ENCODE data around the gene KCND3. TPM values are rescaled to one million over a fixed set of nuclear protein-coding genes. Genes with fewer than 3 reads are reported as not detected.

The KCND3 gene
- total and polyA plus RNA-seq, 2 donors (not counting 3 experiments of a cell fraction or from before 2014, with no cell fraction given), result 0.03 TPM; not detected in 1

- FAIRE-seq (no peak), DNase-seq (ENCODE audit: low read depth, low spot score) (no peak)
- TF ChIP-seq FOS (IDR thresholded peaks at IDR 0.05; ENCODE audit: borderline replicate concordance, insufficient read depth, low read length) (no peak), CTCF (IDR thresholded peaks at IDR 0.05; ENCODE audit: extremely low read depth in 1 of 2, insufficient read depth in 1 of 2, low read depth in 1 of 2, low read length in 2 of 2) (no peak), POLR2AphosphoS5 (IDR thresholded peaks at IDR 0.05; ENCODE audit: insufficient read depth, low read depth, low read length) (no peak), GATA2 (IDR thresholded peaks at IDR 0.05; ENCODE audit: insufficient read depth, insufficient read length, low read depth, low read length) (no peak), POLR2A (IDR thresholded peaks at IDR 0.05; ENCODE audit: low read depth, low read length) (no peak), MAX (IDR thresholded peaks at IDR 0.05; ENCODE audit: insufficient read depth, insufficient read length) (no peak), JUN (IDR thresholded peaks at IDR 0.05; ENCODE audit: borderline replicate concordance, insufficient read depth, insufficient read length, low read depth) (no peak), EZH2 (IDR thresholded peaks at IDR 0.05; ENCODE audit: borderline replicate concordance, low read depth, low read length, severe bottlenecking) (no peak), MYC (IDR thresholded peaks at IDR 0.05; ENCODE audit: low read depth, low read length) (no peak)
- Histone ChIP-seq H3K36me3 (ENCODE audit: control insufficient read depth in 2 of 2, extremely low read depth in 1 of 2, insufficient read depth in 2 of 2, low read length in 2 of 2) (no peaks in the 10 kb centered on the region), H3K9me1 (replicated peaks; ENCODE audit: control insufficient read depth, extremely low read depth, insufficient read depth, low read length) (no peaks in the 10 kb centered on the region), H3K4me3 (replicated peaks in 1 of 3; ENCODE audit: insufficient read depth in 1 of 3, low read depth in 1 of 3, low read length in 3 of 3) (no peak overlapping the region), H3K27me3 (ENCODE audit: control insufficient read depth in 2 of 2, insufficient read depth in 2 of 2, low read length in 2 of 2) (no peaks in the 10 kb centered on the region), H3K9ac (replicated peaks; ENCODE audit: extremely low read depth, insufficient read depth, low read length) (no peak overlapping the region), H3K4me1 (ENCODE audit: control insufficient read depth, extremely low read depth, insufficient read depth, low read length) (no peaks in the 10 kb centered on the region), H4K20me1 (replicated peaks; ENCODE audit: control insufficient read depth, extremely low read depth, insufficient read depth, low read length) (no peaks in the 10 kb centered on the region), H3K4me2 (ENCODE audit: insufficient read depth, low read length) (no peak overlapping the region), H3K27ac (ENCODE audit: insufficient read depth, low read depth, low read length) (no peak overlapping the region), H3K9me3 (replicated peaks; ENCODE audit: control insufficient read depth, insufficient read depth, low read length) (no peaks in the 10 kb centered on the region), H2AFZ (ENCODE audit: low read depth, low read length) (no peak overlapping the region), H3K79me2 (ENCODE audit: control insufficient read depth, insufficient read depth, low read length) (no peaks in the 10 kb centered on the region)
- no TSS peak for BruUV-seq (replicated peaks)
- ChIA-PET CTCF (no interaction called here), POLR2A (no interaction called here)
- dilution Hi-C loops (cut with MboI; ENCODE audit: extremely low pct_ligation_motif_present, low sequenced_read_pairs) (no loop called here), intact Hi-C loops (cut with micrococcal nuclease) (no loop called here)
Measured at GRCh38 chr1:111927652-111928051, 61.8 kb downstream of the KCND3 start.

All from endothelial cell of umbilical vein (primary cell).